Thymus (tissue), 11 donors: Measurements from ENCODE around the gene C9orf72. TPM values are rescaled to one million over a fixed set of nuclear protein-coding genes. Genes with fewer than 3 reads are reported as not detected.

Experiments used
- DNase-seq, 9 donors: peaks; one replicate each; pipeline ENCODE4 v3.0.0-alpha.2; 2013; ENCODE audit warnings: low spot score in 9 of 9, low read depth in 6 of 9, missing footprints in 1 of 9
- H3K27ac ChIP-seq, 2 donors: one replicate each; pipeline ENCODE4 v1.5.1; 2013; ENCODE audit warnings: control low read depth in 1 of 2, low read depth in 1 of 2, low read length in 1 of 2, mild to moderate bottlenecking in 1 of 2, moderate library complexity in 1 of 2
- H3K27me3 ChIP-seq, 2 donors: one replicate each; pipeline ENCODE4 v1.5.1; 2013; ENCODE audit warnings: low read length in 1 of 2; ENCODE audit not compliant: control insufficient read depth in 2 of 2, insufficient read depth in 1 of 2
- H3K36me3 ChIP-seq, 2 donors: one replicate each; pipeline ENCODE4 v1.5.1; 2013; ENCODE audit warnings: low read length in 1 of 2, mild to moderate bottlenecking in 1 of 2, moderate library complexity in 1 of 2; ENCODE audit not compliant: control insufficient read depth in 2 of 2, insufficient read depth in 2 of 2
- H3K4me1 ChIP-seq, 2 donors: one replicate each; pipeline ENCODE4 v1.5.1; 2013; ENCODE audit warnings: low read length in 2 of 2; ENCODE audit not compliant: control insufficient read depth in 2 of 2, insufficient read depth in 2 of 2
- H3K4me3 ChIP-seq, 2 donors: one replicate each; pipeline ENCODE4 v1.5.1; 2013; ENCODE audit warnings: low read length in 2 of 2, control low read depth in 1 of 2, mild to moderate bottlenecking in 1 of 2
- H3K9me3 ChIP-seq, 2 donors: one replicate each; pipeline ENCODE4 v1.5.1; 2013; ENCODE audit warnings: low read length in 1 of 2, mild to moderate bottlenecking in 1 of 2; ENCODE audit not compliant: control insufficient read depth in 2 of 2, insufficient read depth in 1 of 2
- WGBS: extraction: QIAGEN DNeasy Blood & Tissue Kit; methylation state at CpG from one replicate; pipeline ENCODE4 v1.1.7; 2013; 5-methylcytosine and 5-hydroxymethylcytosine counted together
- polyA plus RNA-seq: library from polyadenylated mRNA; stranded (reverse); fragments of 200-250 nt; gene quantifications from one replicate; pipeline ENCODE4 v1.2.3, GENCODE V29; 2013
- total RNA-seq: library from RNA; stranded (reverse); fragments of 120-200 nt; gene quantifications from one replicate; pipeline ENCODE4 v1.2.4, GENCODE V29; 2013
- donor health status: healthy.

The C9orf72 gene
- total and polyA plus RNA-seq, 2 donors = 18.7 to 38.1 TPM

GRCh38 chr9:27499451-27499850 lies 73.8 kb downstream of the C9orf72 start:
- Histone ChIP-seq H3K27me3 (no peaks in the 10 kb centered on the region), H3K27ac (no peak overlapping the region), H3K4me1 (no peaks in the 10 kb centered on the region), H3K4me3 (no peak overlapping the region), H3K36me3 (no peaks in the 10 kb centered on the region), H3K9me3 (no peaks in the 10 kb centered on the region)
- DNase-seq = no peak
- WGBS = 60% methylated on average over 2 of the region's 2 CpGs

GRCh38 chr9:27497883-27498417 lies 75.3 kb downstream of the C9orf72 start:
- Histone ChIP-seq H3K36me3 (no peaks in the 10 kb centered on the region), H3K27me3 (no peaks in the 10 kb centered on the region), H3K9me3 (no peaks in the 10 kb centered on the region), H3K4me3 (no peak overlapping the region), H3K4me1 (no peaks in the 10 kb centered on the region), H3K27ac (no peak overlapping the region)
- WGBS = 97% methylated on average over 11 of the region's 11 CpGs
- DNase-seq = no peak

Other genes with a start within 250 kb of the C9orf72 start
- not detected for gene IFNK, start 49.2 kb downstream of the C9orf72 start, total RNA-seq
- gene IFNK, start 49.2 kb downstream of the C9orf72 start, polyA plus RNA-seq = 0.52 TPM
- 2.3 TPM for gene MOB3B, start 43.7 kb downstream of the C9orf72 start, total RNA-seq
- gene MOB3B, start 43.7 kb downstream of the C9orf72 start, polyA plus RNA-seq = 7.8 TPM